Mesothelial cell of epicardium (in vitro differentiated cells): Measurements from ENCODE around the gene GPBAR1. TPM values are rescaled to one million over a fixed set of nuclear protein-coding genes. Genes with fewer than 3 reads are reported as not detected.
A peak's percentile ranks its signal among the peaks of the same experiment; 100 is the strongest.

Experiments used
- DNase-seq, 2 experiments: peaks; one replicate each; pipeline ENCODE4 v3.0.0; 2021; ENCODE audit warnings: low spot score in 2 of 2; ENCODE audit not compliant: unreplicated experiment in 2 of 2
- H3K27ac Mint-ChIP-seq: 2 replicates; pipeline ENCODE4 v1.8.0; 2021; ENCODE audit warnings: mixed read lengths
- H3K27me3 Mint-ChIP-seq: 2 replicates; pipeline ENCODE4 v1.8.0; 2021; ENCODE audit warnings: low read depth, mixed read lengths
- H3K36me3 Mint-ChIP-seq: 2 replicates; pipeline ENCODE4 v1.8.0; 2021; ENCODE audit warnings: mixed read lengths
- H3K4me1 Mint-ChIP-seq: 2 replicates; pipeline ENCODE4 v1.8.0; 2021; ENCODE audit warnings: mixed read lengths
- H3K4me3 Mint-ChIP-seq: 2 replicates; pipeline ENCODE4 v1.8.0; 2021; ENCODE audit warnings: mild to moderate bottlenecking, moderate library complexity, mixed read lengths
- H3K9me3 Mint-ChIP-seq: 2 replicates; pipeline ENCODE4 v1.8.0; 2021; ENCODE audit warnings: mixed read lengths
- total RNA-seq: library from RNA; stranded (reverse); gene quantifications from 3 replicates; pipeline ENCODE4 v1.2.1, GENCODE V29; 2021
- TF ChIP-seq, protein P1 (sequence below): fragments of 200-600 bp; sonication (generic); IDR thresholded peaks from one replicate; pipeline ENCODE4 v1.5.0; 2021; ENCODE audit warnings: antibody characterized with exemption; ENCODE audit not compliant: unreplicated experiment

GPBAR1 gene
- total RNA-seq, 1 donor from 2014 or later = 0.78 TPM

DNA sequence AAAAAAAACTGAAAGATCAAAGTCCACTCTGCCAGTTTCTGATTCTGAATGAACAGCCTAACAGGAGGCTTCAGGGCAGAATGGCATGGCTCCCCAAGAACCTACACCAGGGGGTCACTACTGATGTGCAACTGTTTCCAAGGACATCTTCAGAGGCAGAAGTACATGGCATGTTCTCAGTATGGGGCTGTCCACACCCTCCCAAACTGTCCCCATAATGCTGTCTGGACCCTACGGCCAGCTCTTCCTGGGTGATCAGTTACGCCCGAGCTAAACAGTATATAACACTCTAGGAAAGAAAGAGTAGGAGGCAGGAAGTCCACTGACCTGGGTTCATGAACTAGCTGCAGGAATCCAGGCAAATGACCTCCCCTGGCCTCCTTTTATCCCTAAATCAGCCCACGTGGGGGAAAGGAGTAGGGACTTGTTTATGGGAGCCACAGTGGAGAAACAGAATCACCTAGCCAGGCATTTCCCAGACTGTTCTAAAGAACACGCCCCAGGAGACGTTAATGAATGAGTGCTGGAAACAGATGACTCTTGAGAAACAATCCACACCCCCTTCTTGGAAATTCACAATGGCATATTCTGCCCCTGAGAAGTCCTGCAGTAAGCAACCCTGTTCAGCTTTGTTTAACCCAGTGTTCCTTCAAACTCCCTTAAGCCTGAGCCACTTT is 29.0 kb downstream of the GPBAR1 start:
- no peaks in the 10 kb centered on the region for H3K36me3 Mint-ChIP-seq
- H3K9me3 Mint-ChIP-seq = no peaks in the 10 kb centered on the region
- DNase-seq = no peak
- peak overlapping the region; percentile 97 for H3K27ac Mint-ChIP-seq
- H3K4me3 Mint-ChIP-seq = peak overlapping the region; percentile 78
- H3K27me3 Mint-ChIP-seq = no peaks in the 10 kb centered on the region
- TF ChIP-seq, protein P1, sequence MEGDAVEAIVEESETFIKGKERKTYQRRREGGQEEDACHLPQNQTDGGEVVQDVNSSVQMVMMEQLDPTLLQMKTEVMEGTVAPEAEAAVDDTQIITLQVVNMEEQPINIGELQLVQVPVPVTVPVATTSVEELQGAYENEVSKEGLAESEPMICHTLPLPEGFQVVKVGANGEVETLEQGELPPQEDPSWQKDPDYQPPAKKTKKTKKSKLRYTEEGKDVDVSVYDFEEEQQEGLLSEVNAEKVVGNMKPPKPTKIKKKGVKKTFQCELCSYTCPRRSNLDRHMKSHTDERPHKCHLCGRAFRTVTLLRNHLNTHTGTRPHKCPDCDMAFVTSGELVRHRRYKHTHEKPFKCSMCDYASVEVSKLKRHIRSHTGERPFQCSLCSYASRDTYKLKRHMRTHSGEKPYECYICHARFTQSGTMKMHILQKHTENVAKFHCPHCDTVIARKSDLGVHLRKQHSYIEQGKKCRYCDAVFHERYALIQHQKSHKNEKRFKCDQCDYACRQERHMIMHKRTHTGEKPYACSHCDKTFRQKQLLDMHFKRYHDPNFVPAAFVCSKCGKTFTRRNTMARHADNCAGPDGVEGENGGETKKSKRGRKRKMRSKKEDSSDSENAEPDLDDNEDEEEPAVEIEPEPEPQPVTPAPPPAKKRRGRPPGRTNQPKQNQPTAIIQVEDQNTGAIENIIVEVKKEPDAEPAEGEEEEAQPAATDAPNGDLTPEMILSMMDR = no peak
- H3K4me1 Mint-ChIP-seq = peaks cover 80% of the 10 kb centered on the region

DNA sequence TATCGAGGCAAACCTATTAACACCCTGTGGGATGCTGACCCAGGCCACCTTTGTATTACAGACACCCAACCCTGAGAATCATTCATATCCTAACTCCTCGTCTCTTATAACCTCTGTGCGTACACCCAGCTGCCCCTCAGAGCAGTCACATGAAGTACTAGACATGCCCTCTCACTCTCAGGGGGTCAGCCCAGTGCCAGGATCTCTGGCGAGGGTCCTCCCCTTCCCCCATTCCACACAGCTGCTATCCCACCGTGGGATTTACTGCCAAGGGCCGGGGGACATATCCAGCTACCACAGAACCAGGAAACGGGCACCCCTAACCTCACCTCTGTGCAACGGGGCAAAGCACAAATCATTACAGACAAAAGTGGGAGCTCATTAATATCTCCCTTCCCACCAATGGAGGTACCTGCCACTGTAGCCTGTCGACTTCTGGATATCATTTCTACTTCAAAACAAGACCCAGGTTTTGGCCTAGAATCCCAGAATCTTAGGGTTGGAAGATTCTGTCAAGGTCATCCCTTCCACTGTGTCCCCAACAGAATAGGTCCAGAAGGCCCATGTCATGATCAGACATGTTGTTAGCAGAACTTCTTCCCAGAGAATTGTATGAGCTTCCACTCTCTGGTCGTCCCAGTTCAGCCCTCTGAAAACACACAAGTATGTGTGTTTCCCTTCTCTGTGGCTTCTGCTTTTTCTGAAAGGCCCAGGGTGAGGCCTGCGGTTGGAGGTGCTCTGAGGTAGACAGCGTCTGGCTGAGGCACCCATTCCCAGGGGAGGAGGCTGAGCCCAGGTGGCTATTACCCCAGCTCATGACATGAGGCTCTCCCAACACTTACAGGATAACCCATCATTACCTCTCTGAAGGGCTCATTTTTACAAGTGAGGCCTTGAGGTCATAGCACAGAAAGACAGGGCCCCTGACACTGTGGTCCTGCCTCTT is 29.8 kb downstream of the GPBAR1 start:
- DNase-seq = no peak
- Mint-ChIP-seq H3K4me1 (peaks cover 82% of the 10 kb centered on the region), H3K27ac (peak overlapping the region; percentile 97), H3K36me3 (no peaks in the 10 kb centered on the region), H3K4me3 (peak overlapping the region; percentile 78), H3K9me3 (no peaks in the 10 kb centered on the region), H3K27me3 (no peaks in the 10 kb centered on the region)
- TF ChIP-seq, protein P1 = no peak

DNA sequence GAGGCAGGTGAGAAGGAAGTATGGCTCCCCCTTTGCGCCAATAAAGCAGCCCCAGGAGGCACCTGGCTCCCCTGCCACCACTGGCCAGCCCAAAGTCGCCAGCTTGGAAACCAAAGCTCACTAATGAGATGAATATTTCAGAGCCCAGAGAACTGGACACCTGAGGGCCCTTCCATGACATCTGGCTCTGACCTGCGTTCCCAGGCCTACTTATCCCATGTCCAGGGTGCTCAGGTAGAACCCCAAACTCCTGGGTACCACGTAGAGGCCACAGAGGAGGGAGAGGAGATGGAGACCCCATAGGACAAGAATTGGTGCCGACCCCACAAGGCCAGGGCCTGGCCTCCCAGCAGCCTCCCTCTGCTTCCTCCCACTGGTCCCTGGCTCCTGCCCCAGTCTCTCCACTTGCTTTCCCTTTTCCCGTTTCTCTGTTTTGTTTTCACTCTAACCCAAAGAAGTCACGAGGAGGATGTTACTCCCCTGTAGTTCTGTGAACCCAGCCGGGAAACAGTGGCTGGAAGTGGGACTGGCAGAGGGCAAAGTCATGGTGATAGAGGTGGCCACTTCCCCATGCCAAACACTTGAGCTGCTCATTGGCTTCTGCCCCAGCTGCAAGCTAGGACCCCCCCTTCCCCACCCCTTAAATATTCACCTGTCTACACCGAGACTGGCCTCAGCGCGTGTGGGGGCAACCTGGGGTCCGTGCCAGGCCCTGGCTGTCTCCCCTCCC is 30.7 kb downstream of the GPBAR1 start:
- no peak for DNase-seq
- Mint-ChIP-seq H3K27me3 (no peaks in the 10 kb centered on the region), H3K27ac (peak overlapping the region; percentile 97), H3K4me3 (peak overlapping the region; percentile 78), H3K9me3 (no peaks in the 10 kb centered on the region), H3K36me3 (no peaks in the 10 kb centered on the region), H3K4me1 (peaks cover 81% of the 10 kb centered on the region)
- TF ChIP-seq, protein P1 = no peak

DNA sequence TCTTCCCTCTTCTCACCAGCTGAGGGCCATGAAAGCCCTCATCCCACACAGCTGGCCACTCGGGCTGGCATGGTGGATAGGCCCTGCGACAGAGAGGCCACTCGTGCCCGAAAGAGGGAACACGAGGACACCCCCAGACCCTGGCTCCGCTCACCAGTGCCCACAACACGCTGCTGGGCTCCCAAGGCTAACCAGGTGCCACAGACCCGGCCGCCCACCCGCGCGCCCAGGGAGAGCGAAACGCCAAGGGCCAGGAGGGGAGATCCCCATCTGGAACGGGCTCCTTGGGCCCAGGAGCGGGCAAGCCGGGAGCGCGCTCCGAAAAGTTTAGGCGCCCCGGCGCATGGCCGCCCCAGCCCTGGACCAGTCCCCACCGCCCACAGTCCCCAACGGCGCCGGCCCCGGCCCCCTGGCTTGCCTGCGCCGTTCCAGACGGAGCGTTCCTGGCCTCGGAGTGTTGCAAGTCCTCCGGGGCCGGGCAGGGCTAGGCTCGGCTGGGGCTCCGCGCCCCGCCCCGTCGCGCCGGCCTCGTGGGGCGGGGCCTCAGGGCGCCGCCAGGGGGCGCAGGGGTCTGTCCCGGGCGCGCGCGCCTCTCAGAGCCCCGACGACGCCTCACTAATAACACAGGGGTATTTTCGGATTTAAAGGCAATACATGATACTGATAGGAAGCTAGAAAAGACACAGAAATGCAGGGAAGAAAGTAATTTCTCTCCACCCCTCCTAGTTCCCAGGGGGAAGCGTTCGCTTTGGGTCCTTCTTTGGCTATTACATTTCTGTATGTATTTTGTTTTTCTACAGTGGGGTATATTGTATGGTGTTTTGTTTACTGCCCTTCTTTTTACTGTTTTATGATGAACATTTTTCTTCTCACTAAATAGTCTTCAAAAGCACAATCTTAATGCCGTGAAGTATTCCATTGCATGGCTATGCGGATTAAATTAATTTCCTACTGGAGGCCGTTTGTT is 31.5 kb downstream of the GPBAR1 start, which contains the start of gene TMBIM1:
TSS of gene TMBIM1 (minus strand) at position 456 of the 967 bp plus-strand sequence. CDS start 10,362 bp downstream, outside the sequence.
- peak within 1 kb of the TSS; percentile 78 for H3K4me3 Mint-ChIP-seq
- no peaks in the 10 kb centered on the region for H3K9me3 Mint-ChIP-seq
- H3K27ac Mint-ChIP-seq = peak within 1 kb of the TSS; percentile 97
- TF ChIP-seq, protein P1 = peak; percentile 87
- no peaks in the 10 kb centered on the region for H3K27me3 Mint-ChIP-seq
- peak; percentile 73 to 89 for DNase-seq
- no peaks in the 10 kb centered on the region for H3K36me3 Mint-ChIP-seq
- peaks cover 79% of the 10 kb centered on the region for H3K4me1 Mint-ChIP-seq
